ENCODE results near the gene TENM3.

Gene TENM3

GRCh38 chr4:182213004-182213403 is 30.2 kb upstream of the TENM3 start (continued):
- TF ChIP-seq ZBTB10 (tag by site-specific recombination; IDR thresholded peaks at IDR 0.05) (no peak), TSHZ1 (tag by site-specific recombination; IDR thresholded peaks at IDR 0.05; ENCODE audit: borderline replicate concordance) (no peak)

- Histone ChIP-seq H3K27ac (ENCODE audit: extremely low read depth, low read depth, low read length) (no peak overlapping the region), H3K9me3 (ENCODE audit: control insufficient read depth, insufficient read depth, low read depth, low read length) (no peaks in the 10 kb centered on the region)
Observed at GRCh38 chr4:182215148-182215547, 28.1 kb upstream of the TENM3 start.

GRCh38 chr4:182216005-182216404 is 27.2 kb upstream of the TENM3 start:
- CTCF ChIA-PET = no interaction called here
- TF ChIP-seq ZNF350 (tag by site-specific recombination; IDR thresholded peaks at IDR 0.05) (no peak), REPIN1 (tag by site-specific recombination; IDR thresholded peaks at IDR 0.05; ENCODE audit: low read depth) (no peak), HOXD13 (CRISPR knock-in tag; IDR thresholded peaks at IDR 0.05; ENCODE audit: borderline replicate concordance) (no peak), KLF17 (tag by site-specific recombination; IDR thresholded peaks at IDR 0.05) (no peak), ZNF292 (tag by site-specific recombination; IDR thresholded peaks at IDR 0.05; ENCODE audit: borderline replicate concordance, low read depth) (no peak), ZNF571 (tag by site-specific recombination; IDR thresholded peaks at IDR 0.05) (no peak), ZNF785 (tag by site-specific recombination; IDR thresholded peaks at IDR 0.05) (no peak), ZNF670 (tag by site-specific recombination; IDR thresholded peaks at IDR 0.05; ENCODE audit: low read depth) (no peak), ZNF362 (tag by site-specific recombination; IDR thresholded peaks at IDR 0.05) (no peak)

More at GRCh38 chr4:182215148-182215547, 28.1 kb upstream of the TENM3 start:
- POLR2A ChIA-PET = no interaction called here
- CTCF ChIA-PET = interaction anchor here (0.6 kb wide), 1 partner anchor 10 kb away, joined by 3 read pairs; no protein-coding TSS in a partner anchor
- TF ChIP-seq ELK4 (IDR thresholded peaks at IDR 0.05; ENCODE audit: borderline replicate concordance, low read depth, low read length) (no peak), KLF8 (tag by site-specific recombination; IDR thresholded peaks at IDR 0.05) (no peak), SP2 (tag by site-specific recombination; IDR thresholded peaks at IDR 0.05) (no peak), HIC1 (tag by site-specific recombination; IDR thresholded peaks at IDR 0.05) (no peak), ZNF416 (tag by site-specific recombination; IDR thresholded peaks at IDR 0.05) (no peak), ZNF138 (tag by site-specific recombination; IDR thresholded peaks at IDR 0.05; ENCODE audit: borderline replicate concordance) (no peak)
- Histone ChIP-seq H3K4me1 (ENCODE audit: control insufficient read depth, insufficient read depth, low read length) (no peaks in the 10 kb centered on the region), H3K36me3 (ENCODE audit: control insufficient read depth in 2 of 2, insufficient read depth in 1 of 2, low read length in 2 of 2) (no peaks in the 10 kb centered on the region), H3K4me3 (ENCODE audit: low read depth, low read length) (no peak overlapping the region)

More at GRCh38 chr4:182216005-182216404, 27.2 kb upstream of the TENM3 start:
- Histone ChIP-seq H3K27ac (ENCODE audit: extremely low read depth, low read depth, low read length) (no peak overlapping the region), H3K9me3 (ENCODE audit: control insufficient read depth, insufficient read depth, low read depth, low read length) (no peaks in the 10 kb centered on the region), H3K4me1 (ENCODE audit: control insufficient read depth, insufficient read depth, low read length) (no peaks in the 10 kb centered on the region), H3K4me3 (ENCODE audit: low read depth, low read length) (no peak overlapping the region), H3K36me3 (ENCODE audit: control insufficient read depth in 2 of 2, insufficient read depth in 1 of 2, low read length in 2 of 2) (no peaks in the 10 kb centered on the region)
- POLR2A ChIA-PET = no interaction called here
